ENCODE measurements around the gene KCNIP2. TPM values are rescaled to one million over a fixed set of nuclear protein-coding genes. Genes with fewer than 3 reads are reported as not detected.

Gene KCNIP2
- total and polyA plus RNA-seq, 2 of the 13 experiments (the other 11 are each of a cell fraction or from before 2014, with no cell fraction given): 0.42 to 0.70 TPM

DNA sequence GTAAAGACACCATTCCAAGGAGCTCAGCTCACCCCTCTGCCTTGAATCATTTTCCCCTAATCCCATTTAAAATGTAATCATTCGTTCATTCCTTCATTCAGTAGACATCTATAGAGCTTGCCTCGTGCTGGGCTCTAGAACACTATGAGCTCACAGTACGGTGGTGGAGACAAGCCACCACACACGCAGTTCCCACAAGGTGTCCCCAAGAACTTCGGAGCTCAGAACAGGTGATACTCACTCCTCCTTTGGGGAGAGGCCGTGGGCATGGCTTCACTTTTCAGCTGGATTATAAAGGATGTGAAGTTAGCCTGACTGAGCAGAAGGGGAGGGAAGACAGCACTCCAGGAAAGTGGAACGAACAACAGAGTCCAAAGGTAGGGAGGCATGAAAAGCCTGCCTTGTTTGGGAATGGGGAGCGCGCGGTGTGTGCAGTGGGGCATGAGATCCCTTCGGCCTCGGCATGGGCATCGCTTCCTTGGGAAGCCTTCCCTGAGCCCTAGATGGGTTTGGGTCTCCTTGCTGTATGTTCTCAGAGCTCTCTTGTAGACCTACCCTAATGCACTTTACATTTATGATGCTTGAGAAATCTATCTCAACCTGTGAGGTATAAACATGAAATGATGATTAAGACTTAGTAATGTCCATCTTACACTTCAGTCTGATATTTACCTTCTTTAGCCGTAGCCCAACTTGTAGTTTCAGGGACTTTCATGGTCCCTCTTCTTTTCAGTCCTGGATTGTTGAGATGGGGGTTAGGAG, 24.5 kb downstream of the KCNIP2 start (continued):
- TF ChIP-seq, protein P1, sequence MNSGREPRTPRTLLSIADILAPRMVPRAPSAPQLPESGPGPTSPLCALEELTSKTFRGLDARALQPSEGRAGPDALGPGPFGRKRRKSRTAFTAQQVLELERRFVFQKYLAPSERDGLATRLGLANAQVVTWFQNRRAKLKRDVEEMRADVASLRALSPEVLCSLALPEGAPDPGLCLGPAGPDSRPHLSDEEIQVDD (CRISPR knock-in tag; IDR thresholded peaks at IDR 0.05; ENCODE audit: borderline replicate concordance): no peak
- TF ChIP-seq HMGA1 (CRISPR knock-in tag; conservative IDR thresholded peaks at IDR 0.05) (no peak), POLR2A (IDR thresholded peaks at IDR 0.05; ENCODE audit: insufficient read depth in 1 of 2, low read depth in 2 of 2, low read length in 2 of 2) (peak; percentile 43 to 66), ELF4 (CRISPR knock-in tag; IDR thresholded peaks at IDR 0.05; ENCODE audit: borderline replicate concordance) (0 out of 2 replicates have a peak, but pooled peaks have one; percentile 23), ZNF816 (CRISPR knock-in tag; IDR thresholded peaks at IDR 0.05; ENCODE audit: borderline replicate concordance) (0 out of 2 replicates have a peak, but pooled peaks have one; percentile 23), NFKB2 (CRISPR knock-in tag; IDR thresholded peaks at IDR 0.05; ENCODE audit: borderline replicate concordance) (0 out of 2 replicates have a peak, but pooled peaks have one; percentile 23), ZC3H13 (CRISPR knock-in tag; IDR thresholded peaks at IDR 0.05) (no peak), CBX5 (CRISPR knock-in tag; IDR thresholded peaks at IDR 0.05; ENCODE audit: borderline replicate concordance) (0 out of 2 replicates have a peak, but pooled peaks have one; percentile 25), SP4 (CRISPR knock-in tag; IDR thresholded peaks at IDR 0.05) (0 out of 2 replicates have a peak, but pooled peaks have one; percentile 23), ZNF644 (CRISPR knock-in tag; IDR thresholded peaks at IDR 0.05; ENCODE audit: low read depth) (peak; percentile 44; the same call in 1 of the 2 replicates), GABPB1 (CRISPR knock-in tag; IDR thresholded peaks at IDR 0.05) (no peak), SPEN (CRISPR knock-in tag; IDR thresholded peaks at IDR 0.05; ENCODE audit: low read depth) (0 out of 2 replicates have a peak, but pooled peaks have one; percentile 39), ZNF879 (CRISPR knock-in tag; IDR thresholded peaks at IDR 0.05) (no peak), SNAPC2 (CRISPR knock-in tag; IDR thresholded peaks at IDR 0.05) (no peak), HNF4A (CRISPR knock-in tag; IDR thresholded peaks at IDR 0.05) (peak; percentile 72)
- TF ChIP-seq, protein P2, sequence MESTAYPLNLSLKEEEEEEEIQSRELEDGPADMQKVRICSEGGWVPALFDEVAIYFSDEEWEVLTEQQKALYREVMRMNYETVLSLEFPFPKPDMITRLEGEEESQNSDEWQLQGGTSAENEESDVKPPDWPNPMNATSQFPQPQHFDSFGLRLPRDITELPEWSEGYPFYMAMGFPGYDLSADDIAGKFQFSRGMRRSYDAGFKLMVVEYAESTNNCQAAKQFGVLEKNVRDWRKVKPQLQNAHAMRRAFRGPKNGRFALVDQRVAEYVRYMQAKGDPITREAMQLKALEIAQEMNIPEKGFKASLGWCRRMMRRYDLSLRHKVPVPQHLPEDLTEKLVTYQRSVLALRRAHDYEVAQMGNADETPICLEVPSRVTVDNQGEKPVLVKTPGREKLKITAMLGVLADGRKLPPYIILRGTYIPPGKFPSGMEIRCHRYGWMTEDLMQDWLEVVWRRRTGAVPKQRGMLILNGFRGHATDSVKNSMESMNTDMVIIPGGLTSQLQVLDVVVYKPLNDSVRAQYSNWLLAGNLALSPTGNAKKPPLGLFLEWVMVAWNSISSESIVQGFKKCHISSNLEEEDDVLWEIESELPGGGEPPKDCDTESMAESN (CRISPR knock-in tag; conservative IDR thresholded peaks at IDR 0.05): 0 out of 2 replicates have a peak, but pooled peaks have one; percentile 53
- TF ChIP-seq, protein P3, sequence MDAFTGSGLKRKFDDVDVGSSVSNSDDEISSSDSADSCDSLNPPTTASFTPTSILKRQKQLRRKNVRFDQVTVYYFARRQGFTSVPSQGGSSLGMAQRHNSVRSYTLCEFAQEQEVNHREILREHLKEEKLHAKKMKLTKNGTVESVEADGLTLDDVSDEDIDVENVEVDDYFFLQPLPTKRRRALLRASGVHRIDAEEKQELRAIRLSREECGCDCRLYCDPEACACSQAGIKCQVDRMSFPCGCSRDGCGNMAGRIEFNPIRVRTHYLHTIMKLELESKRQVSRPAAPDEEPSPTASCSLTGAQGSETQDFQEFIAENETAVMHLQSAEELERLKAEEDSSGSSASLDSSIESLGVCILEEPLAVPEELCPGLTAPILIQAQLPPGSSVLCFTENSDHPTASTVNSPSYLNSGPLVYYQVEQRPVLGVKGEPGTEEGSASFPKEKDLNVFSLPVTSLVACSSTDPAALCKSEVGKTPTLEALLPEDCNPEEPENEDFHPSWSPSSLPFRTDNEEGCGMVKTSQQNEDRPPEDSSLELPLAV (CRISPR knock-in tag; conservative IDR thresholded peaks at IDR 0.05; ENCODE audit: low read depth): no peak
- TF ChIP-seq, protein P4, sequence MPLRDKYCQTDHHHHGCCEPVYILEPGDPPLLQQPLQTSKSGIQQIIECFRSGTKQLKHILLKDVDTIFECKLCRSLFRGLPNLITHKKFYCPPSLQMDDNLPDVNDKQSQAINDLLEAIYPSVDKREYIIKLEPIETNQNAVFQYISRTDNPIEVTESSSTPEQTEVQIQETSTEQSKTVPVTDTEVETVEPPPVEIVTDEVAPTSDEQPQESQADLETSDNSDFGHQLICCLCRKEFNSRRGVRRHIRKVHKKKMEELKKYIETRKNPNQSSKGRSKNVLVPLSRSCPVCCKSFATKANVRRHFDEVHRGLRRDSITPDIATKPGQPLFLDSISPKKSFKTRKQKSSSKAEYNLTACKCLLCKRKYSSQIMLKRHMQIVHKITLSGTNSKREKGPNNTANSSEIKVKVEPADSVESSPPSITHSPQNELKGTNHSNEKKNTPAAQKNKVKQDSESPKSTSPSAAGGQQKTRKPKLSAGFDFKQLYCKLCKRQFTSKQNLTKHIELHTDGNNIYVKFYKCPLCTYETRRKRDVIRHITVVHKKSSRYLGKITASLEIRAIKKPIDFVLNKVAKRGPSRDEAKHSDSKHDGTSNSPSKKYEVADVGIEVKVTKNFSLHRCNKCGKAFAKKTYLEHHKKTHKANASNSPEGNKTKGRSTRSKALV (CRISPR knock-in tag; IDR thresholded peaks at IDR 0.05): peak; percentile 71; the same call in 1 of the 2 replicates
- TF ChIP-seq, protein P5, sequence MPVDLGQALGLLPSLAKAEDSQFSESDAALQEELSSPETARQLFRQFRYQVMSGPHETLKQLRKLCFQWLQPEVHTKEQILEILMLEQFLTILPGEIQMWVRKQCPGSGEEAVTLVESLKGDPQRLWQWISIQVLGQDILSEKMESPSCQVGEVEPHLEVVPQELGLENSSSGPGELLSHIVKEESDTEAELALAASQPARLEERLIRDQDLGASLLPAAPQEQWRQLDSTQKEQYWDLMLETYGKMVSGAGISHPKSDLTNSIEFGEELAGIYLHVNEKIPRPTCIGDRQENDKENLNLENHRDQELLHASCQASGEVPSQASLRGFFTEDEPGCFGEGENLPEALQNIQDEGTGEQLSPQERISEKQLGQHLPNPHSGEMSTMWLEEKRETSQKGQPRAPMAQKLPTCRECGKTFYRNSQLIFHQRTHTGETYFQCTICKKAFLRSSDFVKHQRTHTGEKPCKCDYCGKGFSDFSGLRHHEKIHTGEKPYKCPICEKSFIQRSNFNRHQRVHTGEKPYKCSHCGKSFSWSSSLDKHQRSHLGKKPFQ (CRISPR knock-in tag; IDR thresholded peaks at IDR 0.05; ENCODE audit: insufficient replicate concordance): no peak
- TF ChIP-seq, protein P6, sequence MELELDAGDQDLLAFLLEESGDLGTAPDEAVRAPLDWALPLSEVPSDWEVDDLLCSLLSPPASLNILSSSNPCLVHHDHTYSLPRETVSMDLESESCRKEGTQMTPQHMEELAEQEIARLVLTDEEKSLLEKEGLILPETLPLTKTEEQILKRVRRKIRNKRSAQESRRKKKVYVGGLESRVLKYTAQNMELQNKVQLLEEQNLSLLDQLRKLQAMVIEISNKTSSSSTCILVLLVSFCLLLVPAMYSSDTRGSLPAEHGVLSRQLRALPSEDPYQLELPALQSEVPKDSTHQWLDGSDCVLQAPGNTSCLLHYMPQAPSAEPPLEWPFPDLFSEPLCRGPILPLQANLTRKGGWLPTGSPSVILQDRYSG (CRISPR knock-in tag; IDR thresholded peaks at IDR 0.05): no peak
